ENCODE measurements around the gene IVNS1ABP.

DNA sequence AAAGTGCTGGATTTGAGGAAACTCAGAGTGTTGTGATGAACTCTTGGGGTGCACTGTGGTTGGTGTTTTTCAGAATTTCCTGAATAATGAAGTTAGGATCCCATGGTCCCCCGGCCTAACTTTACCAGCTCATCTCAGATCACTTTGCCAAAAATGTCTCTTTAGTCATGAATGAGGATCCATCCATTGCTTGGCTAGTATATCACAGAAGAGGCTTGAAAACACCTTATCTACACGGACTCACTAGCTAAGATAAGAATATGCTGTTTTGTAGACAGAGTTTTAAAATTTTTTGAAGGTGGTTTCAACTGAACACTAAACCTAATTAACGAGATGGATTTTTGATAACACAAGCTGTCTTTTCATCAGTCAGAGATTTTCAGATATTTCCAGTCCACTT, 53.8 kb downstream of the IVNS1ABP start:
- TF ChIP-seq, protein P1, sequence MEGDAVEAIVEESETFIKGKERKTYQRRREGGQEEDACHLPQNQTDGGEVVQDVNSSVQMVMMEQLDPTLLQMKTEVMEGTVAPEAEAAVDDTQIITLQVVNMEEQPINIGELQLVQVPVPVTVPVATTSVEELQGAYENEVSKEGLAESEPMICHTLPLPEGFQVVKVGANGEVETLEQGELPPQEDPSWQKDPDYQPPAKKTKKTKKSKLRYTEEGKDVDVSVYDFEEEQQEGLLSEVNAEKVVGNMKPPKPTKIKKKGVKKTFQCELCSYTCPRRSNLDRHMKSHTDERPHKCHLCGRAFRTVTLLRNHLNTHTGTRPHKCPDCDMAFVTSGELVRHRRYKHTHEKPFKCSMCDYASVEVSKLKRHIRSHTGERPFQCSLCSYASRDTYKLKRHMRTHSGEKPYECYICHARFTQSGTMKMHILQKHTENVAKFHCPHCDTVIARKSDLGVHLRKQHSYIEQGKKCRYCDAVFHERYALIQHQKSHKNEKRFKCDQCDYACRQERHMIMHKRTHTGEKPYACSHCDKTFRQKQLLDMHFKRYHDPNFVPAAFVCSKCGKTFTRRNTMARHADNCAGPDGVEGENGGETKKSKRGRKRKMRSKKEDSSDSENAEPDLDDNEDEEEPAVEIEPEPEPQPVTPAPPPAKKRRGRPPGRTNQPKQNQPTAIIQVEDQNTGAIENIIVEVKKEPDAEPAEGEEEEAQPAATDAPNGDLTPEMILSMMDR (IDR thresholded peaks at IDR 0.05 in 2 of 3, conservative IDR thresholded peaks at IDR 0.05 in 1 of 3; ENCODE audit: control insufficient read depth in 2 of 3, extremely low read depth in 1 of 3, insufficient read depth in 1 of 3, low read depth in 3 of 3, low read length in 3 of 3) = no peak
- TF ChIP-seq JUNB (IDR thresholded peaks at IDR 0.05) (no peak), SIN3A (IDR thresholded peaks at IDR 0.05; ENCODE audit: low read depth, low read length) (no peak), POLR2A (IDR thresholded peaks at IDR 0.05; ENCODE audit: low read depth, low read length) (no peak), NFXL1 (IDR thresholded peaks at IDR 0.05; ENCODE audit: borderline replicate concordance) (no peak), SUPT20H (IDR thresholded peaks at IDR 0.05; ENCODE audit: borderline replicate concordance, control insufficient read depth, low read depth, low read length) (no peak)
- TF ChIP-seq, protein P2, sequence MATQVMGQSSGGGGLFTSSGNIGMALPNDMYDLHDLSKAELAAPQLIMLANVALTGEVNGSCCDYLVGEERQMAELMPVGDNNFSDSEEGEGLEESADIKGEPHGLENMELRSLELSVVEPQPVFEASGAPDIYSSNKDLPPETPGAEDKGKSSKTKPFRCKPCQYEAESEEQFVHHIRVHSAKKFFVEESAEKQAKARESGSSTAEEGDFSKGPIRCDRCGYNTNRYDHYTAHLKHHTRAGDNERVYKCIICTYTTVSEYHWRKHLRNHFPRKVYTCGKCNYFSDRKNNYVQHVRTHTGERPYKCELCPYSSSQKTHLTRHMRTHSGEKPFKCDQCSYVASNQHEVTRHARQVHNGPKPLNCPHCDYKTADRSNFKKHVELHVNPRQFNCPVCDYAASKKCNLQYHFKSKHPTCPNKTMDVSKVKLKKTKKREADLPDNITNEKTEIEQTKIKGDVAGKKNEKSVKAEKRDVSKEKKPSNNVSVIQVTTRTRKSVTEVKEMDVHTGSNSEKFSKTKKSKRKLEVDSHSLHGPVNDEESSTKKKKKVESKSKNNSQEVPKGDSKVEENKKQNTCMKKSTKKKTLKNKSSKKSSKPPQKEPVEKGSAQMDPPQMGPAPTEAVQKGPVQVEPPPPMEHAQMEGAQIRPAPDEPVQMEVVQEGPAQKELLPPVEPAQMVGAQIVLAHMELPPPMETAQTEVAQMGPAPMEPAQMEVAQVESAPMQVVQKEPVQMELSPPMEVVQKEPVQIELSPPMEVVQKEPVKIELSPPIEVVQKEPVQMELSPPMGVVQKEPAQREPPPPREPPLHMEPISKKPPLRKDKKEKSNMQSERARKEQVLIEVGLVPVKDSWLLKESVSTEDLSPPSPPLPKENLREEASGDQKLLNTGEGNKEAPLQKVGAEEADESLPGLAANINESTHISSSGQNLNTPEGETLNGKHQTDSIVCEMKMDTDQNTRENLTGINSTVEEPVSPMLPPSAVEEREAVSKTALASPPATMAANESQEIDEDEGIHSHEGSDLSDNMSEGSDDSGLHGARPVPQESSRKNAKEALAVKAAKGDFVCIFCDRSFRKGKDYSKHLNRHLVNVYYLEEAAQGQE (IDR thresholded peaks at IDR 0.05; ENCODE audit: low read depth, low read length) = no peak

Data from GM12878 (cell line).